ENCODE results near the gene MARCHF3.

DNA sequence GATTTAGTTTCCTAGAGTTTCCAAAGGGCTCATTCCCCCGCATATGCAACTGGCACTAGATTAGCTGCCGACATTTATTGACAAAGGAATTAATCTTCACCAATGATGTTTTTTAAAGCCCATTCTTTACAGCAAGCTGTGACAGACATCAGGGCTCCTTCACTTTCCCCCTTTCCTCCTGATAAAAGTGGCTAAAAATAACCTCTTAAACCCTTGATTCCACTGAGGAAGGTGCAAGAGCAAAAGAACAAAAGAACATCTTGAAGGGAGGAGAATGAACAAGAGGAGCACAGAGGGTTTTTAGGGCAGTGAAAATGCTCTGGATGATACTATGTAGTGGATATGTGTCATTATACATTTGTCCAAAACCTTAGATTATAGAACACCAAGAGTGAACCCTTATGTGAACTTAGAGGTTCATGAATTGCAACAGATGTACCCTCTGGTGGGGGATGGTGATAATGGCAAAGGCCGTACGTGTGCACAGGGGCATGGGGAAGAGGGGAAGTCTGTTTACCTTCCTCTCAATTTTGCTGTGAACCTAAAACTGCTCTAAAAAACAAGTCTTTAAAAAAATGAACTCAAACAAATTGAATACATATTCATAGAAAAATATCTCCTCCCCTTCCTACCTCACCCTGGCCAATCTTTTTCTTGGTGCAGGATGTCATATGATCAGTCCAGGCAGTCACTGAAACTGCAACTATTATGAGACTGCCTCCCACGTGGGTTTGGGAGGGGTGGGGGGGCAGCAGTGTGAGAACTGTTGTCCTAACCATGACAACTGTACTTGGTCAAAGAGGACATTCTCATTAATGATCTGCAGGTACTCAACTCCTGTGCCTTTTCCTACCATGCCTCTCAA is 83.0 kb downstream of the MARCHF3 start:
- no peak for TF ChIP-seq CTCF (IDR thresholded peaks at IDR 0.05)
- TF ChIP-seq POLR2A (IDR thresholded peaks at IDR 0.05) = no peak
- no peak for TF ChIP-seq POLR2AphosphoS5 (IDR thresholded peaks at IDR 0.05)
- TF ChIP-seq EP300 (IDR thresholded peaks at IDR 0.05) = no peak

Measured in gastroesophageal sphincter (tissue), 3 donors.